Kasumi-1 (cell line): ENCODE measurements around the gene KCNMB3.
"Not testable (repeated sequence)": the region's sequence is repeated elsewhere in the genome, so short reads cannot be mapped to it uniquely, and the experiment has no call there.

Experiments used
- DNase-seq, 2 experiments: peaks; one replicate each; lab custom pipeline; 2025; lab: John Stamatoyannopoulos, UW

KCNMB3 gene

GRCh38 chr3:179264449-179264848 is 13.5 kb upstream of the KCNMB3 start:
- DNase-seq: no peak

- DNase-seq: no peak
These were observed 12.2 kb upstream of the KCNMB3 start for GRCh38 chr3:179263134-179263533.

- peak; percentile 28 to 42 for DNase-seq
These were observed 10.2 kb upstream of the KCNMB3 start for GRCh38 chr3:179260949-179261765.

DNA sequence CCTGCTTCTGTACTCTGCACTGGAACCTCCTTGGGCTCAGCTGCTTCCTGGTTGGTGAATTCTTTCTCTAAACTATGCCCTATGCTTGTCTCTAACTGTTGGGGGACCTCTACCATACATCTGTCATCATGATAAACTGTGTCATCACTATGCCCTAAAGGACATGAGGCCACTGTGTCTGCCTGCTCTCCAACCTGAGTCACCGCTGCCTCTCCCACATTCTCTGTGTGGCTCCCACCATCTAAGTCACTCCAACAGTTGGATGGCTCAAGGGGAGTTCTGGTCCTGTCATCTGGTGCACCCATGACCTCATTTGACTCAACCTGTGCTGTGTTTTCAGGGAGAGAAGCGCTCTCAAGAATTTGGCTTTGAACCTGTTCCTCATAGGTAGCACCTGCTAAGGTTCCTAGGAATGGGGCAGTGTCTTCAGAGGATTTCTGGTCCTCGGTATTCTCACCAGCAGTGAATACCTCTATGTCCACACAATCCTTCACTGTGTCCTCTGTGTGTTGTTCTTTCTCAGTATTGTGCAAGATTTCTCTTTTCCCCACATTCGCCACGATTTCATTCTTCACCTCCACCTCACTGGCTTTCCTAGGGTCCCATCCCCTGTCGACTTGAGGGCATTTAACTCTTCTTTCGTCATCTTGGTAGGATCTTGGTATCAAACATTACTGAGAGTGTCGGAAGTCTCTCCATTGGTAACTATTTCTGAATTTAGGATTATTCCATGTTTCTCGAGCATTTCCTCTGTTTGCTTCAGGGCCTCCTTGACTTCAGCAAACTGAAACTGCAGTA is 9.2 kb upstream of the KCNMB3 start:
- not testable (repeated sequence) for DNase-seq

DNA sequence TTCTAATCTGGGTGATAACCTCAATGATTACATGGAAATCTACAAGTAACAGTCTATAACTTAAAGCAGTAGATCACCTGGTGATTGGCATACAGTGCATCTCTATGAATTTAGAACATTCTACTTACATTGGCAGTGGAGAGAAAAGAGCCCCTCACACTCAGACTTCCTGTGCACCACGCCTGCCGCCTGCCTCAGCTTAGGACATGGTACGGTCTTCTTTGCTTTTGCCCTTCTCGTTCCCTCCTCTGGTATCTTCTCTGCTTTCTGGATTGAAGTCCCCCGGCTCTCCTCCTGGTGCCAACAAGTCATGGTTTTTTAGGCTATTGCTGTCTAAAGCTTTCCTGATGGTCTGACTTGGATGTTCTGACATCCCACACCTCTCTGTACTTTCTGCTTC is 7.9 kb upstream of the KCNMB3 start:
- DNase-seq: no peak

GRCh38 chr3:179257742-179258141 is 6.8 kb upstream of the KCNMB3 start:
- not testable (repeated sequence) for DNase-seq

DNA sequence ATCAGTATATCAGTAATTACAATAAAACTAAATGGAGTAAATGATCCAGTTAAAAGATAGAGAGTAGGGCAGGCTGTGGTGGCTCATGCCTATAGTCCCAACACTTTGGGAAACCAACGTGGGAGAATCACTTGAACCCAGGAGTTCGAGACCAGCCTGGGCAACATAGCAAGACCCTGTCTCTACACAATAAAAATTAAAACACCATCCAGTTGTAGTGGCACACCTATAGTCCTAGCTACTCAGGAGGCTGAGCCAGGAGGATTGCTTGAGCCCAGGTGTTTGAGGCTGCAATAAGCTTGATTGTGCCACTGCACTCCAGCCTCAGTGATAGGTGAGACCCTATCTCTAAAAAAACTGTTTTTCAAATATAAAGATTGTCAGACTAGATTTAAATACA is 5.9 kb upstream of the KCNMB3 start:
- no peak for DNase-seq

- DNase-seq: peak; percentile 23 to 57
These were observed 3.5 kb downstream of the KCNMB3 start for GRCh38 chr3:179247289-179248015.

DNA sequence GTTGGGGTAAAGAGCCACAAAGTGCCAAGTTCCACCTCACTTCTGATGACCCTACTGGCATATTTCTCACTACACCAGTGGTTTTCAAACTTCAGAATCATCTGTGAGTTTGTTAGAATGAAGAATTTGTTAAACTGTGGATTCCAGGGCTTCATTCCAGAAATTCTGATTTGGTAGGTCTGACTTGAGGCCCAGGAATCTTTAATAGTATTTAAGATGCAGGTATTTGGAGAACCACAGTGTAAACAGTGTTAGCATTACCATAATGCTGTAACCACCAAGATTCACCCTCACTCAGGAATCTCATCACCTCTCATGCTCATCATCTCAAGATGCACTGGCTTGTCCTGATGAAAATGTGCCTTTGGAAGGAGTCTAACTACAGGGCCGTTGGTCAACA is 6.0 kb downstream of the KCNMB3 start:
- DNase-seq: no peak

DNA sequence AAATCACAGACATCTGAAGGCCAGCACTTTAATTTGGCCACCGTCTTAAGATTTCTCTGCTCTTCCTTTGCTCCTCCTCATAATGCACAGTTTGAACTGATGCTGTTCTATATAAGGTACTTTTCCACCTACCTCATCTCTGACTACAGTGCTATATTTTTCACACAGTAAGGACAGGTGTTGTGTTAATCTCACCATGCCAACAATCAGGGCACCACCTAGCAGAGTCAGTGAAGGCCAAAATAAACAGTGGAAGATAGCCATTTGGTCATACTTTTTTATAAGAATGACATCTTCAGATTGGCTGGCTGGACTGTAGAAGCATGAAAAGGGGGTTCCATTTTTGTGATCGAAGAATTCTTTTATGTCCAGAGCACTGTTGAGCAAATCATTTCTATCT is 8.1 kb downstream of the KCNMB3 start:
- not testable (repeated sequence) for DNase-seq

DNA sequence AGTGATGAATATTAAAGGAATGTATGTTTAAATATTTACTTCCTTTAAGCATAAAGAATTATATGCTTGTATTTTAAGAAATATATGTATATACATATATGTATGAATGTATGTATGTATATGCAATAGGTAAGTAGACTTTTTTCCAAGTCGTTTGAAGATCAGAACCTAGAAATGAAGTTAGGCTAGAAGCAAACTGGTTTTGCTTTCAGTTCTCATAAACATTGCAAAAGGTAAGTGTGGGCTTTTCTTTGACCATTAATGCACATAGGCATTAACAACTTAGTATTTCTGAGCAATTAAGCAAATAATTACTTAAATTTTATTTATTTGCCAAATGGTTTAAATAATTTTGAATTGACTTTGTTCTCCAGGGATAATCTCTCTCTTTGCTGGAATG is 10.6 kb downstream of the KCNMB3 start:
- not testable (repeated sequence) for DNase-seq

DNA sequence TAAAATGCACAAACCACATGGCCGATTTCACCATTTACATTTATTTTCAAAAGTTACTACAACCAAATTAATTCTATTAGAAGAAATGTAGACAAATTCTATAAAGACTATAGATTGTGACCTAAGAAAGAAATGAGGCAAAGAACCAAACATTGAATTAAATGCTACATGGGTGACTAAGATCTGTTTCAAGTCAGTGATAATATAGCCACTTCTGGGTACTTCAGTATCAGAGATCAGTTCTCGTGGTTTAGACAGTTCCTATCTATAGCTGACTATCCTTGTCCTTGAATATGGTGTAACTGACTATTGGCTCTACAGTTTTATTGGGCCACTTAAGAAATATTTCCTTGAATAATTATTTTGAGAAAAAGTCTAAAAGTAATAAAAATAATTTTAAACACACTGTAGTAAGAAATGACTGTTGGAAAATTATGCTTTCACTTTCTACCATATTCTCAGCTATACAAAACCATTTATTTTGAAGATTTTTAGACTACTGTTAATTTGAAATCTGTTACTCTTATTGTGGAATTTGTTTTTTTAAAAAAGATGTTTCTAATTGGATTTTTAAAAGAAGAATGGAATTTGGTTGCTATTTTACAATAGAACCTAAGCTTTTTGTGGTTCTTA is 14.1 kb downstream of the KCNMB3 start:
- DNase-seq: peak; percentile 24 to 26

GRCh38 chr3:179234199-179234598 is 16.7 kb downstream of the KCNMB3 start:
- DNase-seq: no peak

DNA sequence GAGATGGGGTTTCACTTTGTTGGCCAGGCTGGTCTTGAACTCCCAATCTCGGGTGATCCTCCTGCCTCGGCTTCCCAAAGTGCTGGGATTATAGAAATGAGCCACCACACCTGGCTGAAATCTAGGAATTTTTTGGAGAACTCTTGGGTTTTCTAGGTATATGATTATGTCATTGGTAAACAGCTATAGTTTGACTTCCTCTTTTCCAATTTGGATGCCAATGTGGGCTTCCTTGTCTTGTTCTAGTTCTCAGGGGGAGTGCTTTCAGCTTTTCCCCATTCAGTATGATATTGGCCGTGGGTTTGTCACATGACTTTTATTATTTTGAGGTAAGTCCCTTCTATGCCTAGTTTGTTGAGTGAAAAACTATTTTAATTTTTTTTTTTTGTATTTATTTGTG is 17.9 kb downstream of the KCNMB3 start:
- DNase-seq: peak; percentile 23 to 34

GRCh38 chr3:179229177-179229576 is 21.7 kb downstream of the KCNMB3 start:
- no peak for DNase-seq

DNA sequence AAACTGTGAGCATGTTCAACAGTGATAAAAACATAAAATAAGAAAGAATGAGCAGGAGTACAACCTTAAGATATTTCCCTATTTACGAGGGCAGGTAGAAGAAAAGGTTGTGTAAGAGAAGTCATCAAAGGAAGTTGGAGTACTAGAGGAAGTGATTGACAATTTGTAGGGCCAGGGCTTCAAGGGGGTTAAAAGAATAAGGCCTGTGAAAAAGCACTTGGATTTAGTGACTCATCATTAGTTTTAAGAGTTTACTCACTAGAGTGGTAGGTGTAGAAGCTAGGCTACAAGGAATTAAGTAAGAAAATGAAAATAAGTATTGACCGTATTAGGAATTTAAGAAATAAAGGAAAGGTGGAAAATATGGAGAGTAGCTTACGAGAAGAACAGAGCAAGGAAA is 23.6 kb downstream of the KCNMB3 start:
- peak in 1 of 2 experiments; percentile 8 for DNase-seq

GRCh38 chr3:179224584-179224983 is 26.3 kb downstream of the KCNMB3 start:
- DNase-seq: no peak

DNA sequence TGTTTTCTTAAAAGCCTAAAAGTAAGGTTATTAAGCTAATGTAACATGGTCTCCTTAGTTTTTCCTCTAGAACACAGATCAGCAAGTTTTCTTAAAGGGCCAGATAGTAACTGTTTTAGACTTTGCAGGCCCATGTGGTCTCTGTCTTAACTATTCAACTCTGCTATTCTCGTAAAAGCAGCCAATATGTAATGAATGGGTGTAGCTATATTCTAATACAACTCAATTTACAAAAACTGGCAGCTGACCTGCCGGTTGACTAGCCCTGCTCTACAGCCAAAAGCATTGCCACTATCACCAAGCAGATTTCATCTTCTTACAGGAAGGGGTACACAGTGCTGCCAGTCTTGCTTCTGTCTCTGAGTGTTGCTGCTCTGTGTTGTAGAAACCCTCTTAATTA is 27.4 kb downstream of the KCNMB3 start:
- no peak for DNase-seq

DNA sequence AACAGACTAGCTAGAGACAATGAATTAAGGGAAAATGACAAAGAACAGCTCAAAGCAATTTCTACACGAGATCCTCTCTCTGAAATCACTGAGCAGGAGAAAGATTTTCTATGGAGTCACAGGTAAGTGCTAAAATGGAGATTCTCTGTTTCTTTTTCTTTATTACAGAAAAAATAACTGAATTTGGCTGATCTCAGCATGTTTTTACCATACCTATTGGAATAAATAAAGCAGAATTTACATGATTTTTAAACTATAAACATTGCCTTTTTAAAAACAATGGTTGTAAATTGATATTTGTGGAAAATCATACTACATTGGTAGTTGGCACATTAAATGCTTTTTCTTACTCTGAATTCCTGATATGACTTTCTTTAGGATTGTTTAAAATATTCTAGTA is 32.7 kb downstream of the KCNMB3 start:
- not testable (repeated sequence) for DNase-seq

- not testable (repeated sequence) for DNase-seq
These were observed 35.4 kb downstream of the KCNMB3 start for GRCh38 chr3:179215550-179215949.

- no peak for DNase-seq
These were observed 50.1 kb downstream of the KCNMB3 start for GRCh38 chr3:179200790-179201189.

DNA sequence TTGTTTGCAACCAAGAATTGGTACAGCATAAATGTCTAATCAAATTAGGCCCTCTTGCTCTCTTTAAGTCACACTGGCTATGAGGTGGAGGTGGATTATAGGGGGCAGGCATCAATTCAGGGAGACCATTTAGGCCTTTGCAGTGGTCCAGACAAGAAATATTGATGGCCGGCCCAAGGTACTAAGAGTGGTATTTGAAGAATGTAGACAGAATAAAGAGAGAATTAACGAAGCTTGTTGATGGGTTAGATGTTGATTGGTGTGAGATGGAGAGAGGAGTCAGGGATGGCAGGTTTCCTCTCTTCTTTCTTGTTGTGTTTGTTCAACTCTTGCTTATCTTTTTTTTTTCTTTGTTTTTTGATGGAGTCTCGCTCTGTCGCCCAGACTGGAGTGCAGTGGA is 54.2 kb downstream of the KCNMB3 start:
- no peak for DNase-seq
